Right lobe of liver (tissue), 6 donors: ENCODE data around the gene FBXO17. TPM values are rescaled to one million over a fixed set of nuclear protein-coding genes. Genes with fewer than 3 reads are reported as not detected.

ENCODE experiments used
- ATAC-seq, 4 donors: fragments of 200-7000 bp; cut with Tn5 transposase; one replicate each; pipeline ENCODE4 v1.9.1; 2020; ENCODE audit warnings: mild to moderate bottlenecking in 4 of 4, moderate library complexity in 4 of 4
- DNase-seq, 3 donors: peaks; one replicate each; pipeline ENCODE4 v3.0.0-alpha.2; 2020
- H3K27ac ChIP-seq, 3 donors: fragments of 200-600 bp; one replicate each; pipeline ENCODE4 v1.8.0; 2022
- H3K27me3 ChIP-seq, 2 donors: fragments of 200-600 bp; one replicate each; pipeline ENCODE4 v1.8.0; 2022
- H3K36me3 ChIP-seq, 4 donors: fragments of 200-600 bp; sonication (generic) in 1 of 4; one replicate each; pipeline versions ENCODE4 v1.5.1 to v1.8.0; 2017 to 2022; ENCODE audit warnings: control low read depth in 1 of 4
- H3K4me1 ChIP-seq, 4 donors: fragments of 200-600 bp; sonication (generic) in 1 of 4; one replicate each; pipeline versions ENCODE4 v1.5.1 to v1.8.0; 2017 to 2022; ENCODE audit warnings: control low read depth in 1 of 4
- H3K4me3 ChIP-seq, 3 donors: fragments of 200-600 bp; one replicate each; pipeline ENCODE4 v1.8.0; 2022
- H3K9me3 ChIP-seq, 4 donors: fragments of 200-600 bp; sonication (generic) in 1 of 4; one replicate each; pipeline versions ENCODE4 v1.5.1 to v1.8.0; 2017 to 2022; ENCODE audit warnings: control low read depth in 1 of 4
- POLR2A ChIP-seq: fragments of 450-650 bp; IDR thresholded peaks from one replicate; pipeline ENCODE4 v1.6.1; 2017; ENCODE audit warnings: antibody characterized with exemption, mild to moderate bottlenecking
- WGBS: methylation state at CpG from one replicate; pipeline ENCODE4 v1.1.6; 2018; ENCODE audit warnings: low coverage, low lambda C conversion rate; ENCODE audit not compliant: insufficient coverage; ENCODE audit errors: missing lambda C conversion rate; 5-methylcytosine and 5-hydroxymethylcytosine counted together
- intact Hi-C, 2 donors: fragments of 100-400 bp; cut with DNase I; formaldehyde crosslinking; loops; one replicate each; pipeline versions ENCODE4 v1.11.2 to v1.14.1; 2022
- total RNA-seq, 6 experiments: library from RNA; depleted of rRNA in 2 of 6; stranded (reverse); fragments of >200 nt in 2 of 6; fragmentation: NEBNext Ultra II Directional in 3 of 6; extraction: Animal tissue kit (Norgen Biotek cat#: 25700) in 3 of 6; gene quantifications; one replicate each; pipeline versions ENCODE4 v1.1.0 to v1.2.4, GENCODE V29; 2016 to 2023
- TF ChIP-seq, protein P1 (sequence below), 4 donors: fragments of 200-600 bp in 3 of 4; fragments of 450-650 bp in 1 of 4; IDR thresholded peaks; one replicate each; pipeline versions ENCODE4 v1.5.1 to v1.8.0; 2016 to 2022; ENCODE audit warnings: antibody characterized with exemption in 4 of 4, mild to moderate bottlenecking in 2 of 4
- donor health status: DM: no; HTN: yes; CAD: no.
- donor health status: DM: no; HTN: no; CAD: no.
- donor health status: DM: no; HTN: no; CAD: no.
- donor health status: DM: no; HTN: yes; CAD: no.
- donor health status: DM: no; HTN: yes; CAD: no.

Gene FBXO17
- total RNA-seq, 6 experiments from 2014 or later: 19.9 to 57.9 (median 36.7) TPM

DNA sequence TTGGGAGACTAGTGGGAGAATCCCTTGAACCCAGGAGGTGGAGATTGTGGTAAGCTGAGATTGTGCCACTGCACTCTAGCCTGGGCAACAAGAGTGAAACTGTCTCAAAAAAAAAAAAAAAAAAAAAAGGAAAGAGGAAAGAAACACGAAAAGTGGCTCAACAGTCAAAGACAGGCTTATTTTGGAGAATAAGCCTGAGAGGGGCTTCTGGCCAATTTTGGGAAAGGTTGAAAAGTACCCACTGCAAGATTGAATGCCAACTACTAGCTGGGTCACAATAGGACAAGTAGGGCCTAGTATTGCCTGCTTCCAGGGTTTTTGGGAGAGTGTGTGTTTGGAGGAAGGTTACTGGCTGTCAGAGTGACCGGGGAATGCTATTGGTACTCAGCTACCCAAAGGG, 17.2 kb downstream of the FBXO17 start:
- WGBS: 100% methylated on average over 1 of the region's 2 CpGs
- Histone ChIP-seq H3K4me3 (no peak overlapping the region), H3K27me3 (no peaks in the 10 kb centered on the region), H3K27ac (no peak overlapping the region), H3K9me3 (no peaks in the 10 kb centered on the region), H3K36me3 (no peaks in the 10 kb centered on the region), H3K4me1 (peaks cover 0 to 1% (median under 1%) of the 10 kb centered on the region in 4 donors)
- DNase-seq: no peak
- ATAC-seq: no peak
- TF ChIP-seq, protein P1, sequence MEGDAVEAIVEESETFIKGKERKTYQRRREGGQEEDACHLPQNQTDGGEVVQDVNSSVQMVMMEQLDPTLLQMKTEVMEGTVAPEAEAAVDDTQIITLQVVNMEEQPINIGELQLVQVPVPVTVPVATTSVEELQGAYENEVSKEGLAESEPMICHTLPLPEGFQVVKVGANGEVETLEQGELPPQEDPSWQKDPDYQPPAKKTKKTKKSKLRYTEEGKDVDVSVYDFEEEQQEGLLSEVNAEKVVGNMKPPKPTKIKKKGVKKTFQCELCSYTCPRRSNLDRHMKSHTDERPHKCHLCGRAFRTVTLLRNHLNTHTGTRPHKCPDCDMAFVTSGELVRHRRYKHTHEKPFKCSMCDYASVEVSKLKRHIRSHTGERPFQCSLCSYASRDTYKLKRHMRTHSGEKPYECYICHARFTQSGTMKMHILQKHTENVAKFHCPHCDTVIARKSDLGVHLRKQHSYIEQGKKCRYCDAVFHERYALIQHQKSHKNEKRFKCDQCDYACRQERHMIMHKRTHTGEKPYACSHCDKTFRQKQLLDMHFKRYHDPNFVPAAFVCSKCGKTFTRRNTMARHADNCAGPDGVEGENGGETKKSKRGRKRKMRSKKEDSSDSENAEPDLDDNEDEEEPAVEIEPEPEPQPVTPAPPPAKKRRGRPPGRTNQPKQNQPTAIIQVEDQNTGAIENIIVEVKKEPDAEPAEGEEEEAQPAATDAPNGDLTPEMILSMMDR (IDR thresholded peaks at IDR 0.05): no peak
- no peak for TF ChIP-seq POLR2A
- intact Hi-C loops: no loop called here

DNA sequence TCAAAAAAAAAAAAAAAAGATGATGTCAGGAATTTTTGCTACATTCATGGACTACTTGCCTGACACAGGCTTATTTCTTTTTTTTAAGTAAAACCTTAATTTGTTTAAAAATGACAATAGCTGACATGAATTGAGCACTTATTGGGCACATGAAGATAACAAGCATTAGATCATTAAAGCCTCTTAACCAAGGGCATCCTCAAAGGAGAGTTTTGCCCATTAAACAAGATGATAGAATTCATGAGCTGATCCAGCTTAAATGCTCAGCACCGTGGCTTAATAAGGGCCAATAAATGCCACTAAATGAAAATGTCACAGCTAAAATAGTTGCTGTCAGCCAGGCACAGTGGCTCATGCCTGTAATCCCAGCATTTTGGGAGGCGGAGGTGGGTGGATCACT, 19.3 kb downstream of the FBXO17 start:
- Histone ChIP-seq H3K27me3 (no peaks in the 10 kb centered on the region), H3K4me1 (peaks cover 0 to 15% (median 5%) of the 10 kb centered on the region in 4 donors), H3K36me3 (no peaks in the 10 kb centered on the region), H3K9me3 (no peaks in the 10 kb centered on the region), H3K27ac (no peak overlapping the region), H3K4me3 (no peak overlapping the region)
- intact Hi-C loops: no loop called here
- no peak for DNase-seq
- ATAC-seq: no peak
- 85% methylated on average over 2 of the region's 2 CpGs for WGBS
- TF ChIP-seq POLR2A: no peak
- TF ChIP-seq, protein P1 (IDR thresholded peaks at IDR 0.05): no peak

DNA sequence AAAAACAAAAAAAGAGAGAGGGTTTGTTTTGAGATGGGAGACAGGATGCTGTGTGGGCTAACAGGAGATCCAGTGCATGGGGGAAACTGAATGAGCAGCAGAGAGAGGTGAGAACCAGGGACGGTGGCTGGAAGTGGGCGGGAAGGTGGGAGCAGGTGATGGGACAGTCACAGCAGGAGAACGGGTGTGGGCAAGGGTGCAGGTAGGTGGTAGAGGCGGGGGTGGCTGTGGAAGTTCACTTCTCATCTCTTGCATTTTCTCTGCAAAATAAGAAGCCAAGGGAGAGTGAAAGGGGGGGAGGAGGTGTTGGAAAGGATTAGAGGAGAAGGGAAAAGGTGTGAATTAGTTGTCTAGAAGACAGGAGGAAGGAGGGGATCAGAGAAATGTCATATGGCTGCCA, 21.9 kb downstream of the FBXO17 start:
- ATAC-seq (no peak), DNase-seq (no peak)
- Histone ChIP-seq H3K36me3 (no peaks in the 10 kb centered on the region), H3K9me3 (no peaks in the 10 kb centered on the region), H3K4me1 (peaks cover 0 to 19% (median 7%) of the 10 kb centered on the region in 4 donors), H3K27me3 (no peaks in the 10 kb centered on the region), H3K4me3 (no peak overlapping the region), H3K27ac (no peak overlapping the region)
- intact Hi-C loops: no loop called here
- 63% methylated on average over 4 of the region's 4 CpGs for WGBS
- TF ChIP-seq POLR2A: no peak
- TF ChIP-seq, protein P1 (IDR thresholded peaks at IDR 0.05): no peak

DNA sequence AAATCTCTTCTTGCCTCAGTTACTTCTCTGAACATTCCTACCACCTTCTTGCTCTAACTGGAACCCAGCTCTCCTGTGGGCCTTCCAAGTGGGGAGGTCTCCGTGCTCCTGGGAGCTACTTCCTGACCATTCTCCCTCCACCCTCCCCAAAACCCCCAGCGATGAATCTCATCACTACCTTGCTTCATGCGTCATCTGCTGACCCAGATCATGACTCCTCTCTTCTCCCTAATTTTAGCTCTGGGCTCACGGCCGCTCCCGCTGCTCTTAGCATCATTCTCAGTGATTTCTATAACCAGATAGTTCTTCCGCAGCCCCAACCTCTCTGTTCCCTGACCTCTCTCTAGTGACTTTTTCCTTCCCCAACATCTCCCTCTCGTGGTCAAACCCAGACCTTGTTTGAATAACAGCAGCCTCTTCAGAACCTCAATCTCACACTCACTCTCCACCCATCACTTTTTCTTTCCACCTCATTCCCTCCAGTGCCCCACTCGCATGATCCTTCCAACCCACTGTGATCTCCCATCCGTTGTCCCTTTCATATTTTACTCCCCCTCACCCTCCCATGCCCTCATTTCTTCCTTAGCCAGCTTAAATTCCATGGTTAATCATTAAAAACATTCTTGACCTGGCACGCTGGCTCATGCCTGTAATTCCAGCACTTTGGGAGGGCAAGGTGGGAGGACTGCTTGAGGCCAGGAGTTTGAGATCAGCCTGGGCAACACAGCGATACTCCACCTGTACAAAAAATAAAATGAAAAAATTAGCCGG, 23.0 kb downstream of the FBXO17 start:
- Histone ChIP-seq H3K4me1 (peaks cover 0 to 19% (median 7%) of the 10 kb centered on the region in 4 donors), H3K27me3 (no peaks in the 10 kb centered on the region), H3K4me3 (no peak overlapping the region), H3K27ac (no peak overlapping the region), H3K36me3 (no peaks in the 10 kb centered on the region), H3K9me3 (no peaks in the 10 kb centered on the region)
- no peak for TF ChIP-seq POLR2A
- TF ChIP-seq, protein P1 (IDR thresholded peaks at IDR 0.05): peak; percentile 34 to 60 (median 52)
- peak; percentile 61 to 84 (median 74) for ATAC-seq
- peak in 1 of 3 donors; percentile 5 for DNase-seq
- WGBS: 38% methylated on average over 13 of the region's 13 CpGs
- intact Hi-C loops: no loop called here
